GM12878 (cell line): Measurements from ENCODE around the gene MRM1. TPM values are rescaled to one million over a fixed set of nuclear protein-coding genes. Genes with fewer than 3 reads are reported as not detected.

Experiments used
- ATAC-seq: fragments of 200-7000 bp; cut with Tn5 transposase; 3 replicates; pipeline ENCODE4 v1.9.1; 2020; ENCODE audit warnings: mild to moderate bottlenecking, moderate library complexity
- BruUV-seq: library from RNA; stranded (reverse); fragments of 400-500 nt; replicated peaks from 2 replicates; lab custom pipeline; 2021; lab: Mats Ljungman, UMichigan
- CTCF ChIA-PET: fragments of 300-600 bp; sonication (Branson Sonifier 250); formaldehyde crosslinking; extraction: SDS; loops from one replicate; lab custom pipeline; 2021; ENCODE audit warnings: inconsistent platforms; lab: Yijun Ruan, JAX
- POLR2A ChIA-PET: fragments of 350-600 bp; formaldehyde crosslinking; extraction: SDS; loops from one replicate; lab custom pipeline; 2021; ENCODE audit warnings: inconsistent platforms; lab: Charles Lee
- RAD21 ChIA-PET: fragments of 300-600 bp; sonication (Branson Sonifier 250); formaldehyde crosslinking; loops from one replicate; lab custom pipeline; 2023; ENCODE audit warnings: antibody characterized with exemption; ENCODE audit not compliant: unreplicated experiment; lab: Charles Lee
- SMC1A ChIA-PET: fragments of 300-600 bp; sonication (Branson Sonifier 250); formaldehyde crosslinking; loops from one replicate; lab custom pipeline; 2023; ENCODE audit not compliant: unreplicated experiment, uncharacterized antibody; lab: Charles Lee
- DNase-seq: peaks from one replicate; pipeline ENCODE4 v3.0.0-alpha.2; 2011; ENCODE audit warnings: low read depth, low spot score
- FAIRE-seq: peaks from 3 replicates; lab custom pipeline; 2011; peaks lifted over from hg19 to GRCh38; lab: Jason Lieb, UNC
- H2AFZ ChIP-seq: 2 replicates; pipeline ENCODE4 v1.6.0; 2011; ENCODE audit warnings: low read depth, low read length, control low read depth; ENCODE audit not compliant: control insufficient read depth
- H3K27ac ChIP-seq: 2 replicates; pipeline ENCODE4 v1.5.1; 2011; ENCODE audit warnings: control low read depth; ENCODE audit not compliant: control insufficient read depth, insufficient read depth
- H3K27me3 ChIP-seq, 2 experiments: replicated peaks in 1 of 2; 2 replicates each; pipeline versions ENCODE4 v1.6.0 to v1.6.1; 2011; ENCODE audit warnings: low read length in 1 of 2; ENCODE audit not compliant: control insufficient read depth in 2 of 2, insufficient read depth in 2 of 2
- H3K36me3 ChIP-seq, 2 experiments: 2 replicates each; pipeline ENCODE4 v1.5.1; 2011; ENCODE audit warnings: low read length in 1 of 2; ENCODE audit not compliant: control insufficient read depth in 2 of 2, insufficient read depth in 2 of 2
- H3K4me1 ChIP-seq: 2 replicates; pipeline ENCODE4 v1.6.1; 2011; ENCODE audit warnings: mild to moderate bottlenecking, low read length, moderate library complexity, mixed read lengths; ENCODE audit not compliant: control insufficient read depth, insufficient read depth
- H3K4me2 ChIP-seq: 2 replicates; pipeline ENCODE4 v1.6.0; 2011; ENCODE audit warnings: control low read depth; ENCODE audit not compliant: control insufficient read depth, insufficient read depth
- H3K4me3 ChIP-seq: fragments of 200-600 bp; sonication (generic); 2 replicates; pipeline ENCODE4 v1.5.1; 2016
- H3K79me2 ChIP-seq: 2 replicates; pipeline ENCODE4 v1.6.0; 2011; ENCODE audit warnings: low read length; ENCODE audit not compliant: control insufficient read depth, insufficient read depth
- H3K9ac ChIP-seq: 2 replicates; pipeline ENCODE4 v1.8.0; 2011; ENCODE audit warnings: low read length, control low read depth, mixed read lengths; ENCODE audit not compliant: control insufficient read depth, insufficient read depth
- H3K9me3 ChIP-seq: replicated peaks from 3 replicates; pipeline ENCODE4 v1.5.1; 2011; ENCODE audit warnings: mild to moderate bottlenecking, low read length; ENCODE audit not compliant: control insufficient read depth, insufficient read depth
- H4K20me1 ChIP-seq: 2 replicates; pipeline ENCODE4 v1.6.0; 2011; ENCODE audit not compliant: control insufficient read depth, insufficient read depth
- ATF7 ChIP-seq: fragments of 450-650 bp; IDR thresholded peaks from 2 replicates; pipeline ENCODE4 v1.6.1; 2016; ENCODE audit warnings: low read depth, mild to moderate bottlenecking
- BHLHE40 ChIP-seq, 2 experiments: fragments of 450-650 bp in 1 of 2; IDR thresholded peaks; 2 replicates each; pipeline ENCODE4 v1.6.1; 2011 to 2017; ENCODE audit warnings: low read depth in 2 of 2, borderline replicate concordance in 1 of 2, improper control_type of control experiment in 1 of 2, low read length in 1 of 2, mild to moderate bottlenecking in 1 of 2
- CREB1 ChIP-seq: IDR thresholded peaks from 2 replicates; pipeline ENCODE4 v1.6.1; 2012; ENCODE audit warnings: low read depth, mild to moderate bottlenecking, inconsistent platforms
- FOS ChIP-seq: IDR thresholded peaks from 3 replicates; pipeline ENCODE4 v1.6.1; 2011; ENCODE audit warnings: borderline replicate concordance; ENCODE audit not compliant: insufficient read length; ENCODE audit errors: extremely low read depth
- IRF4 ChIP-seq: IDR thresholded peaks from 2 replicates; pipeline ENCODE4 v1.6.1; 2011; ENCODE audit warnings: low read depth, low read length
- POU2F2 ChIP-seq: IDR thresholded peaks from 3 replicates; pipeline ENCODE4 v1.6.1; 2011; ENCODE audit warnings: low read depth, mild to moderate bottlenecking, low read length, borderline replicate concordance
- WGBS: methylation state at CpG from one replicate; pipeline ENCODE4 v1.1.6; 2016; ENCODE audit warnings: low lambda C conversion rate; ENCODE audit not compliant: insufficient replicate concordance, insufficient coverage; ENCODE audit errors: missing lambda C conversion rate; 5-methylcytosine and 5-hydroxymethylcytosine counted together
- in situ Hi-C: fragments of 300-500 bp; cut with MboI; formaldehyde crosslinking; loops from 9 replicates; pipeline ENCODE4 v1.14.3; 2018; ENCODE audit warnings: mixed read lengths
- intact Hi-C: fragments of 100-400 bp; cut with micrococcal nuclease; formaldehyde crosslinking; loops from one replicate; pipeline ENCODE4 v1.14.2; 2022; ENCODE audit not compliant: unreplicated experiment
- polyA plus RNA-seq, 11 experiments: library from polyadenylated mRNA; depleted of rRNA in 4 of 11; unstranded in 6 of 11; stranded (reverse) in 5 of 11; fragments of >200 nt; fragmentation: Nextera tagmentation in 4 of 11; fragmentation: Illumina TruSeq in 1 of 11; extraction: Ambion mirVana in 4 of 11; extraction: Trizol in 1 of 11; gene quantifications; 1 replicate in 1 of 11; 2 replicates in 10 of 11; pipeline versions ENCODE4 v1.2.1 to v1.2.3, GENCODE V29; 2011 to 2016; ENCODE audit warnings: inconsistent platforms in 2 of 11, missing spikeins in 2 of 11, low read depth in 1 of 11
- total RNA-seq, 4 experiments: library from RNA; depleted of rRNA in 3 of 4; stranded (reverse); fragments of >200 nt in 3 of 4; fragmentation: Illumina TruSeq in 1 of 4; extraction: Trizol in 1 of 4; gene quantifications; 2 replicates each; pipeline versions ENCODE4 v1.2.1 to v1.2.3, GENCODE V29; 2013 to 2021
- TF ChIP-seq, protein P1 (sequence below): fragments of 450-650 bp; IDR thresholded peaks from 2 replicates; pipeline ENCODE4 v1.6.1; 2016; ENCODE audit warnings: mild to moderate bottlenecking
- TF ChIP-seq, protein P2 (sequence below): IDR thresholded peaks from 2 replicates; pipeline ENCODE4 v1.6.1; 2011; ENCODE audit warnings: low read depth, mild to moderate bottlenecking, low read length, moderate library complexity, borderline replicate concordance; ENCODE audit errors: extremely low read depth

The MRM1 gene
- total and polyA plus RNA-seq, 10 of the 15 experiments (the other 5 are each of a cell fraction or from before 2014, with no cell fraction given), result 0.23 to 16.9 (median 13.2) TPM

DNA sequence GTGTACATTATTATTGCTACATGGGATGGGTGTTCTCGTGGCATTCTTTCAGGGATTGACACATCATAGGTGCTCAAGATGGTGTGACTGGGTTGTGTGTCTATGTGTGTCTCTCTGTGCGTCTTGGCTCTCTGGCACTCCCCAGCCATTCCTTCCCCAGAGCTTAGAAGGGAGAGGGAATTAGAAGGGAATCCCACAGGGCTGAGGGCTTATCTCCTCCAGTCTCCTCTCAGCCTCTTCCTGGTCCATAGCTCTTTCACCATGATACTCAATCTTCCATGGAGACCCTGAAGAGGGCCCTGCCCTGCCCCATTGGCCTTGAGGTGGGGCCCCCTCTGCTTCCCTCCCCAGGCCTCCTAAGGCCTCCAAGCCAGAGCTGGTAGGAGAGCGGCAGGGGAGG is 52.0 kb downstream of the MRM1 start:
- H3K79me2 ChIP-seq, result no peaks in the 10 kb centered on the region
- no peak for ATAC-seq
- 8% methylated on average over 3 of the region's 3 CpGs for WGBS
- H3K4me2 ChIP-seq, result no peak overlapping the region
- H3K9me3 ChIP-seq, result no peaks in the 10 kb centered on the region
- ChIA-PET CTCF (no interaction called here), SMC1A (no interaction called here)
- no peaks in the 10 kb centered on the region for H3K4me1 ChIP-seq
- TF ChIP-seq ATF7 (no peak), CREB1 (no peak), FOS (no peak), POU2F2 (no peak), IRF4 (no peak), BHLHE40 (IDR thresholded peaks at IDR 0.05; ENCODE audit: borderline replicate concordance in 1 of 2, low read depth in 2 of 2, low read length in 1 of 2) (no peak)
- TF ChIP-seq, protein P1, sequence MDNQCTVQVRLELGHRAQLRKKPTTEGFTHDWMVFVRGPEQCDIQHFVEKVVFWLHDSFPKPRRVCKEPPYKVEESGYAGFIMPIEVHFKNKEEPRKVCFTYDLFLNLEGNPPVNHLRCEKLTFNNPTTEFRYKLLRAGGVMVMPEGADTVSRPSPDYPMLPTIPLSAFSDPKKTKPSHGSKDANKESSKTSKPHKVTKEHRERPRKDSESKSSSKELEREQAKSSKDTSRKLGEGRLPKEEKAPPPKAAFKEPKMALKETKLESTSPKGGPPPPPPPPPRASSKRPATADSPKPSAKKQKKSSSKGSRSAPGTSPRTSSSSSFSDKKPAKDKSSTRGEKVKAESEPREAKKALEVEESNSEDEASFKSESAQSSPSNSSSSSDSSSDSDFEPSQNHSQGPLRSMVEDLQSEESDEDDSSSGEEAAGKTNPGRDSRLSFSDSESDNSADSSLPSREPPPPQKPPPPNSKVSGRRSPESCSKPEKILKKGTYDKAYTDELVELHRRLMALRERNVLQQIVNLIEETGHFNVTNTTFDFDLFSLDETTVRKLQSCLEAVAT, result no peak
- TF ChIP-seq, protein P2, sequence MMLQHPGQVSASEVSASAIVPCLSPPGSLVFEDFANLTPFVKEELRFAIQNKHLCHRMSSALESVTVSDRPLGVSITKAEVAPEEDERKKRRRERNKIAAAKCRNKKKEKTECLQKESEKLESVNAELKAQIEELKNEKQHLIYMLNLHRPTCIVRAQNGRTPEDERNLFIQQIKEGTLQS, result no peak
- TF ChIP-seq, all 136 proteins: peak for 0
- H3K27me3 ChIP-seq, result peaks cover 4 to 14% of the 10 kb centered on the region in 2 experiments; a peak in 3 of 4 replicates
- no TSS peak for BruUV-seq
- intact Hi-C loops (no loop called here), in situ Hi-C loops (no loop called here)
- ChIA-PET POLR2A (no interaction called here), RAD21 (no interaction called here)
- H3K27ac ChIP-seq, result no peak overlapping the region
- H3K9ac ChIP-seq, result no peak overlapping the region
- H3K4me3 ChIP-seq, result no peak overlapping the region
- FAIRE-seq, result no peak
- no peaks in the 10 kb centered on the region for H4K20me1 ChIP-seq
- DNase-seq, result no peak
- no peaks in the 10 kb centered on the region for H3K36me3 ChIP-seq
- no peak overlapping the region for H2AFZ ChIP-seq
